GM12878 (cell line): ENCODE data around the gene ITGB3BP. TPM values are rescaled to one million over a fixed set of nuclear protein-coding genes. Genes with fewer than 3 reads are reported as not detected.

ENCODE experiments used
- ATAC-seq: fragments of 200-7000 bp; cut with Tn5 transposase; 3 replicates; pipeline ENCODE4 v1.9.1; 2020; ENCODE audit warnings: mild to moderate bottlenecking, moderate library complexity
- BruUV-seq: library from RNA; stranded (reverse); fragments of 400-500 nt; replicated peaks from 2 replicates; lab custom pipeline; 2021; lab: Mats Ljungman, UMichigan
- CTCF ChIA-PET: fragments of 300-600 bp; sonication (Branson Sonifier 250); formaldehyde crosslinking; extraction: SDS; loops from one replicate; lab custom pipeline; 2021; ENCODE audit warnings: inconsistent platforms; lab: Yijun Ruan, JAX
- POLR2A ChIA-PET: fragments of 350-600 bp; formaldehyde crosslinking; extraction: SDS; loops from one replicate; lab custom pipeline; 2021; ENCODE audit warnings: inconsistent platforms; lab: Charles Lee
- RAD21 ChIA-PET: fragments of 300-600 bp; sonication (Branson Sonifier 250); formaldehyde crosslinking; loops from one replicate; lab custom pipeline; 2023; ENCODE audit warnings: antibody characterized with exemption; ENCODE audit not compliant: unreplicated experiment; lab: Charles Lee
- SMC1A ChIA-PET: fragments of 300-600 bp; sonication (Branson Sonifier 250); formaldehyde crosslinking; loops from one replicate; lab custom pipeline; 2023; ENCODE audit not compliant: unreplicated experiment, uncharacterized antibody; lab: Charles Lee
- DNase-seq: peaks from one replicate; pipeline ENCODE4 v3.0.0-alpha.2; 2011; ENCODE audit warnings: low read depth, low spot score
- FAIRE-seq: peaks from 3 replicates; lab custom pipeline; 2011; peaks lifted over from hg19 to GRCh38; lab: Jason Lieb, UNC
- H2AFZ ChIP-seq: 2 replicates; pipeline ENCODE4 v1.6.0; 2011; ENCODE audit warnings: low read depth, low read length, control low read depth; ENCODE audit not compliant: control insufficient read depth
- H3K27ac ChIP-seq: 2 replicates; pipeline ENCODE4 v1.5.1; 2011; ENCODE audit warnings: control low read depth; ENCODE audit not compliant: control insufficient read depth, insufficient read depth
- H3K27me3 ChIP-seq, 2 experiments: replicated peaks in 1 of 2; 2 replicates each; pipeline versions ENCODE4 v1.6.0 to v1.6.1; 2011; ENCODE audit warnings: low read length in 1 of 2; ENCODE audit not compliant: control insufficient read depth in 2 of 2, insufficient read depth in 2 of 2
- H3K36me3 ChIP-seq, 2 experiments: 2 replicates each; pipeline ENCODE4 v1.5.1; 2011; ENCODE audit warnings: low read length in 1 of 2; ENCODE audit not compliant: control insufficient read depth in 2 of 2, insufficient read depth in 2 of 2
- H3K4me1 ChIP-seq: 2 replicates; pipeline ENCODE4 v1.6.1; 2011; ENCODE audit warnings: mild to moderate bottlenecking, low read length, moderate library complexity, mixed read lengths; ENCODE audit not compliant: control insufficient read depth, insufficient read depth
- H3K4me2 ChIP-seq: 2 replicates; pipeline ENCODE4 v1.6.0; 2011; ENCODE audit warnings: control low read depth; ENCODE audit not compliant: control insufficient read depth, insufficient read depth
- H3K4me3 ChIP-seq: fragments of 200-600 bp; sonication (generic); 2 replicates; pipeline ENCODE4 v1.5.1; 2016
- H3K79me2 ChIP-seq: 2 replicates; pipeline ENCODE4 v1.6.0; 2011; ENCODE audit warnings: low read length; ENCODE audit not compliant: control insufficient read depth, insufficient read depth
- H3K9ac ChIP-seq: 2 replicates; pipeline ENCODE4 v1.8.0; 2011; ENCODE audit warnings: low read length, control low read depth, mixed read lengths; ENCODE audit not compliant: control insufficient read depth, insufficient read depth
- H3K9me3 ChIP-seq: replicated peaks from 3 replicates; pipeline ENCODE4 v1.5.1; 2011; ENCODE audit warnings: mild to moderate bottlenecking, low read length; ENCODE audit not compliant: control insufficient read depth, insufficient read depth
- H4K20me1 ChIP-seq: 2 replicates; pipeline ENCODE4 v1.6.0; 2011; ENCODE audit not compliant: control insufficient read depth, insufficient read depth
- DPF2 ChIP-seq: fragments of 450-650 bp; IDR thresholded peaks from 2 replicates; pipeline ENCODE4 v1.6.1; 2017; ENCODE audit warnings: mild to moderate bottlenecking
- TBL1XR1 ChIP-seq: IDR thresholded peaks from 2 replicates; pipeline ENCODE4 v1.6.1; 2012; ENCODE audit warnings: low read depth, low read length, improper control_type of control experiment
- WGBS: methylation state at CpG from one replicate; pipeline ENCODE4 v1.1.6; 2016; ENCODE audit warnings: low lambda C conversion rate; ENCODE audit not compliant: insufficient replicate concordance, insufficient coverage; ENCODE audit errors: missing lambda C conversion rate; 5-methylcytosine and 5-hydroxymethylcytosine counted together
- in situ Hi-C: fragments of 300-500 bp; cut with MboI; formaldehyde crosslinking; loops from 9 replicates; pipeline ENCODE4 v1.14.3; 2018; ENCODE audit warnings: mixed read lengths
- intact Hi-C: fragments of 100-400 bp; cut with micrococcal nuclease; formaldehyde crosslinking; loops from one replicate; pipeline ENCODE4 v1.14.2; 2022; ENCODE audit not compliant: unreplicated experiment
- polyA plus RNA-seq, 11 experiments: library from polyadenylated mRNA; depleted of rRNA in 4 of 11; unstranded in 6 of 11; stranded (reverse) in 5 of 11; fragments of >200 nt; fragmentation: Nextera tagmentation in 4 of 11; fragmentation: Illumina TruSeq in 1 of 11; extraction: Ambion mirVana in 4 of 11; extraction: Trizol in 1 of 11; gene quantifications; 1 replicate in 1 of 11; 2 replicates in 10 of 11; pipeline versions ENCODE4 v1.2.1 to v1.2.3, GENCODE V29; 2011 to 2016; ENCODE audit warnings: inconsistent platforms in 2 of 11, missing spikeins in 2 of 11, low read depth in 1 of 11
- small RNA-seq: library from RNA; depleted of rRNA; stranded (forward); fragments of <200 nt; gene quantifications from one replicate; pipeline ENCODE3, GENCODE V24; 2014
- total RNA-seq, 4 experiments: library from RNA; depleted of rRNA in 3 of 4; stranded (reverse); fragments of >200 nt in 3 of 4; fragmentation: Illumina TruSeq in 1 of 4; extraction: Trizol in 1 of 4; gene quantifications; 2 replicates each; pipeline versions ENCODE4 v1.2.1 to v1.2.3, GENCODE V29; 2013 to 2021
- TF ChIP-seq, protein P1 (sequence below): fragments of 450-650 bp; formaldehyde crosslinking; IDR thresholded peaks from 2 replicates; pipeline ENCODE4 v1.4.0; 2022; ENCODE audit warnings: mild to moderate bottlenecking, moderate library complexity
- TF ChIP-seq, protein P2 (sequence below): IDR thresholded peaks from 2 replicates; pipeline ENCODE4 v1.6.1; 2012; ENCODE audit warnings: low read depth, low read length, improper control_type of control experiment

The ITGB3BP gene
- total and polyA plus RNA-seq, 10 of the 15 experiments (the other 5 are each of a cell fraction or from before 2014, with no cell fraction given) = 39.2 to 86.2 (median 61.8) TPM

- TF ChIP-seq, protein P1, sequence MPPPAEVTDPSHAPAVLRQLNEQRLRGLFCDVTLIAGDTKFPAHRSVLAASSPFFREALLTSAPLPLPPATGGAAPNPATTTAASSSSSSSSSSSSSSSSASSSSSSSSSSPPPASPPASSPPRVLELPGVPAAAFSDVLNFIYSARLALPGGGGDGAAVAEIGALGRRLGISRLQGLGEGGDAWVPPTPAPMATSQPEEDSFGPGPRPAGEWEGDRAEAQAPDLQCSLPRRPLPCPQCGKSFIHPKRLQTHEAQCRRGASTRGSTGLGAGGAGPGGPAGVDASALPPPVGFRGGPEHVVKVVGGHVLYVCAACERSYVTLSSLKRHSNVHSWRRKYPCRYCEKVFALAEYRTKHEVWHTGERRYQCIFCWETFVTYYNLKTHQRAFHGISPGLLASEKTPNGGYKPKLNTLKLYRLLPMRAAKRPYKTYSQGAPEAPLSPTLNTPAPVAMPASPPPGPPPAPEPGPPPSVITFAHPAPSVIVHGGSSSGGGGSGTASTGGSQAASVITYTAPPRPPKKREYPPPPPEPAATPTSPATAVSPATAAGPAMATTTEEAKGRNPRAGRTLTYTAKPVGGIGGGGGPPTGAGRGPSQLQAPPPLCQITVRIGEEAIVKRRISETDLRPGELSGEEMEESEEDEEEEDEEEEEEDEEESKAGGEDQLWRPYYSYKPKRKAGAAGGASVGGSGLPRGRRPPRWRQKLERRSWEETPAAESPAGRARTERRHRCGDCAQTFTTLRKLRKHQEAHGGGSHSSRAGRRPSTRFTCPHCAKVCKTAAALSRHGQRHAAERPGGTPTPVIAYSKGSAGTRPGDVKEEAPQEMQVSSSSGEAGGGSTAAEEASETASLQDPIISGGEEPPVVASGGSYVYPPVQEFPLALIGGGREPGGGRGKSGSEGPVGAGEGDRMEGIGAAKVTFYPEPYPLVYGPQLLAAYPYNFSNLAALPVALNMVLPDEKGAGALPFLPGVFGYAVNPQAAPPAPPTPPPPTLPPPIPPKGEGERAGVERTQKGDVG (CRISPR knock-in tag) = no peak
- TF ChIP-seq TBL1XR1 = no peak
- TF ChIP-seq, protein P2, sequence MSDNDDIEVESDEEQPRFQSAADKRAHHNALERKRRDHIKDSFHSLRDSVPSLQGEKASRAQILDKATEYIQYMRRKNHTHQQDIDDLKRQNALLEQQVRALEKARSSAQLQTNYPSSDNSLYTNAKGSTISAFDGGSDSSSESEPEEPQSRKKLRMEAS = no peak
These were observed 119.6 kb downstream of the ITGB3BP start (continued) for GRCh38 chr1:63403386-63403785.

GRCh38 chr1:63401945-63402344 is 121.1 kb downstream of the ITGB3BP start:
- Histone ChIP-seq H3K9ac (no peak overlapping the region), H3K9me3 (no peaks in the 10 kb centered on the region), H3K27me3 (no peaks in the 10 kb centered on the region), H2AFZ (no peak overlapping the region), H3K4me3 (no peak overlapping the region), H3K79me2 (no peaks in the 10 kb centered on the region), H3K4me2 (no peak overlapping the region), H3K4me1 (no peaks in the 10 kb centered on the region), H4K20me1 (no peaks in the 10 kb centered on the region), H3K36me3 (peaks cover 0 to 2% of the 10 kb centered on the region in 2 experiments; a peak in 2 of 4 replicates), H3K27ac (no peak overlapping the region)
- no peak for ATAC-seq
- RAD21 ChIA-PET = no interaction called here
- intact Hi-C loops (loop anchor here (5.0 to 10.0 kb wide), 2 partner anchors 35 to 57 kb away; partner anchors contain the start of gene ALG6), in situ Hi-C loops (no loop called here)
- TF ChIP-seq DPF2 = no peak
- CTCF ChIA-PET = interaction anchor here (0.6 to 0.8 kb wide), 2 partner anchors 8 to 142 kb away, joined by 3 to 4 read pairs; no protein-coding TSS in a partner anchor
- SMC1A ChIA-PET = interaction anchor here (0.5 to 5.8 kb wide), 2 partner anchors 11 to 63 kb away, joined by 3 to 28 read pairs; no protein-coding TSS in a partner anchor
- no peak for DNase-seq
- POLR2A ChIA-PET = no interaction called here
- WGBS = 97% methylated on average over 4 of the region's 4 CpGs
- FAIRE-seq = no peak
- BruUV-seq = no TSS peak

Small RNA genes within 50 kb of the gene (small RNA-seq; reads per million reads assigned to genes)
- gene RF02105 (not detected), gene RF02106 (not detected), gene RF02107 (not detected), gene RF02108 (not detected), gene RF02109 (not detected), gene RF02110 (not detected), gene RN7SL488P (not detected), gene RNU7-123P (not detected)

Other genes with a start within 250 kb of the ITGB3BP start
- gene FOXD3, start 200.7 kb downstream of the ITGB3BP start, total RNA-seq (2014; rRNA removed) = not detected in 2 replicates
- gene FOXD3, start 200.7 kb downstream of the ITGB3BP start, total RNA-seq (2014; rRNA removed; fragmentation: Illumina TruSeq; extraction: Trizol) = not detected in 2 replicates
- not detected in 2 replicates for gene FOXD3, start 200.7 kb downstream of the ITGB3BP start, total RNA-seq (2021)
- not detected in 2 replicates for gene FOXD3, start 200.7 kb downstream of the ITGB3BP start, polyA plus RNA-seq (2011; rRNA removed)
- not detected in 2 replicates for gene FOXD3, start 200.7 kb downstream of the ITGB3BP start, polyA plus RNA-seq (2014; fragmentation: Illumina TruSeq; extraction: Trizol)
- not detected for gene FOXD3, start 200.7 kb downstream of the ITGB3BP start, polyA plus RNA-seq (2014; fragmentation: Nextera tagmentation; extraction: Ambion mirVana)
- gene FOXD3, start 200.7 kb downstream of the ITGB3BP start, polyA plus RNA-seq (2014; rRNA removed) = not detected in 2 replicates
- gene FOXD3, start 200.7 kb downstream of the ITGB3BP start, polyA plus RNA-seq (2016; fragmentation: Nextera tagmentation; extraction: Ambion mirVana) = not detected
- 17.1 and 29.3 TPM in 2 replicates for gene ALG6, start 155.6 kb downstream of the ITGB3BP start, total RNA-seq (2014; rRNA removed)
- gene ALG6, start 155.6 kb downstream of the ITGB3BP start, total RNA-seq (2014; rRNA removed; fragmentation: Illumina TruSeq; extraction: Trizol) = 16.8 and 17.1 TPM in 2 replicates
- gene ALG6, start 155.6 kb downstream of the ITGB3BP start, total RNA-seq (2021) = 12.2 and 13.8 TPM in 2 replicates
- gene ALG6, start 155.6 kb downstream of the ITGB3BP start, polyA plus RNA-seq (2011; rRNA removed) = 24.1 and 39.6 TPM in 2 replicates
- 17.0 and 20.6 TPM in 2 replicates for gene ALG6, start 155.6 kb downstream of the ITGB3BP start, polyA plus RNA-seq (2014; fragmentation: Illumina TruSeq; extraction: Trizol)
- 10 to 100 TPM; 13.8 to 20.2 TPM for gene ALG6, start 155.6 kb downstream of the ITGB3BP start, polyA plus RNA-seq (2014; fragmentation: Nextera tagmentation; extraction: Ambion mirVana)
- gene ALG6, start 155.6 kb downstream of the ITGB3BP start, polyA plus RNA-seq (2014; rRNA removed) = 12.4 and 15.2 TPM in 2 replicates
- gene ALG6, start 155.6 kb downstream of the ITGB3BP start, polyA plus RNA-seq (2016; fragmentation: Nextera tagmentation; extraction: Ambion mirVana) = 10 to 100 TPM; 25.2 to 28.5 TPM
- 5.4 and 7.0 TPM in 2 replicates for gene EFCAB7, start 300 bp upstream of the ITGB3BP start, total RNA-seq (2014; rRNA removed)
- gene EFCAB7, start 300 bp upstream of the ITGB3BP start, total RNA-seq (2014; rRNA removed; fragmentation: Illumina TruSeq; extraction: Trizol) = 8.1 and 9.2 TPM in 2 replicates
- gene EFCAB7, start 300 bp upstream of the ITGB3BP start, total RNA-seq (2021) = 3.7 and 5.7 TPM in 2 replicates
- 5.2 and 9.7 TPM in 2 replicates for gene EFCAB7, start 300 bp upstream of the ITGB3BP start, polyA plus RNA-seq (2011; rRNA removed)
- gene EFCAB7, start 300 bp upstream of the ITGB3BP start, polyA plus RNA-seq (2014; fragmentation: Illumina TruSeq; extraction: Trizol) = 9.8 and 10.5 TPM in 2 replicates
- 1 to 10 TPM; 5.1 to 5.7 TPM for gene EFCAB7, start 300 bp upstream of the ITGB3BP start, polyA plus RNA-seq (2014; fragmentation: Nextera tagmentation; extraction: Ambion mirVana)
- 3.6 and 4.4 TPM in 2 replicates for gene EFCAB7, start 300 bp upstream of the ITGB3BP start, polyA plus RNA-seq (2014; rRNA removed)
- 1 to 10 TPM; 7.2 to 7.5 TPM for gene EFCAB7, start 300 bp upstream of the ITGB3BP start, polyA plus RNA-seq (2016; fragmentation: Nextera tagmentation; extraction: Ambion mirVana)
- gene PGM1, start 70.2 kb upstream of the ITGB3BP start, total RNA-seq (2014; rRNA removed) = 61.5 and 62.0 TPM in 2 replicates
- 38.1 and 40.9 TPM in 2 replicates for gene PGM1, start 70.2 kb upstream of the ITGB3BP start, total RNA-seq (2014; rRNA removed; fragmentation: Illumina TruSeq; extraction: Trizol)
- gene PGM1, start 70.2 kb upstream of the ITGB3BP start, total RNA-seq (2021) = 57.1 and 58.2 TPM in 2 replicates
- 33.0 and 49.1 TPM in 2 replicates for gene PGM1, start 70.2 kb upstream of the ITGB3BP start, polyA plus RNA-seq (2011; rRNA removed)
- 48.8 and 52.6 TPM in 2 replicates for gene PGM1, start 70.2 kb upstream of the ITGB3BP start, polyA plus RNA-seq (2014; fragmentation: Illumina TruSeq; extraction: Trizol)
- 10 to 100 TPM; 22.5 to 29.6 TPM for gene PGM1, start 70.2 kb upstream of the ITGB3BP start, polyA plus RNA-seq (2014; fragmentation: Nextera tagmentation; extraction: Ambion mirVana)
- gene PGM1, start 70.2 kb upstream of the ITGB3BP start, polyA plus RNA-seq (2014; rRNA removed) = 36.0 and 41.5 TPM in 2 replicates
- gene PGM1, start 70.2 kb upstream of the ITGB3BP start, polyA plus RNA-seq (2016; fragmentation: Nextera tagmentation; extraction: Ambion mirVana) = 10 to 100 TPM; 68.6 to 72.6 TPM